HEK293 (cell line): ENCODE data around the gene SLC39A11.

Experiments used
- GLIS1 ChIP-seq: fragments of 450-650 bp; formaldehyde crosslinking; IDR thresholded peaks from 2 replicates; pipeline ENCODE4 v1.5.1; 2016; ENCODE audit warnings: missing biosample characterization, missing genetic modification characterization
- KLF10 ChIP-seq: fragments of 450-650 bp; IDR thresholded peaks from 2 replicates; pipeline ENCODE4 v1.5.1; 2018; ENCODE audit warnings: missing biosample characterization, mild to moderate bottlenecking, missing genetic modification characterization
- KLF9 ChIP-seq: fragments of 450-650 bp; formaldehyde crosslinking; IDR thresholded peaks from 2 replicates; pipeline ENCODE4 v1.5.1; 2016; ENCODE audit warnings: missing biosample characterization, missing genetic modification characterization, low read depth
- RBAK ChIP-seq: fragments of 450-650 bp; formaldehyde crosslinking; IDR thresholded peaks from 2 replicates; pipeline ENCODE4 v1.5.1; 2016; ENCODE audit warnings: missing biosample characterization, missing genetic modification characterization
- SP2 ChIP-seq: fragments of 450-650 bp; formaldehyde crosslinking; IDR thresholded peaks from 2 replicates; pipeline ENCODE4 v1.5.1; 2016; ENCODE audit warnings: missing biosample characterization, missing genetic modification characterization
- TRIM28 ChIP-seq: IDR thresholded peaks from 2 replicates; pipeline ENCODE4 v1.6.1; 2011; ENCODE audit warnings: low read length, control low read depth, borderline replicate concordance
- ZBTB17 ChIP-seq: fragments of 450-650 bp; formaldehyde crosslinking; IDR thresholded peaks from 2 replicates; pipeline ENCODE4 v1.5.1; 2016; ENCODE audit warnings: missing biosample characterization, missing genetic modification characterization
- ZBTB21 ChIP-seq: fragments of 450-650 bp; formaldehyde crosslinking; IDR thresholded peaks from 2 replicates; pipeline ENCODE4 v1.5.1; 2017; ENCODE audit warnings: missing biosample characterization, missing genetic modification characterization
- ZNF10 ChIP-seq: fragments of 450-650 bp; formaldehyde crosslinking; IDR thresholded peaks from 2 replicates; pipeline ENCODE4 v1.5.1; 2017; ENCODE audit warnings: missing biosample characterization, missing genetic modification characterization
- ZNF146 ChIP-seq: fragments of 450-650 bp; formaldehyde crosslinking; IDR thresholded peaks from 2 replicates; pipeline ENCODE4 v1.5.1; 2016; ENCODE audit warnings: missing biosample characterization, missing genetic modification characterization
- ZNF16 ChIP-seq: fragments of 450-650 bp; formaldehyde crosslinking; IDR thresholded peaks from 2 replicates; pipeline ENCODE4 v1.5.1; 2016; ENCODE audit warnings: low read depth, missing biosample characterization, missing genetic modification characterization
- ZNF223 ChIP-seq: fragments of 450-650 bp; formaldehyde crosslinking; IDR thresholded peaks from 2 replicates; pipeline ENCODE4 v1.5.1; 2016; ENCODE audit warnings: missing biosample characterization, missing genetic modification characterization
- ZNF248 ChIP-seq: fragments of 450-650 bp; formaldehyde crosslinking; IDR thresholded peaks from 2 replicates; pipeline ENCODE4 v1.5.1; 2017; ENCODE audit warnings: missing biosample characterization, missing genetic modification characterization
- ZNF274 ChIP-seq, 2 experiments: fragments of 200-500 bp in 1 of 2; fragments of 450-650 bp in 1 of 2; sonication (Bioruptor generic) in 1 of 2; formaldehyde crosslinking in 1 of 2; IDR thresholded peaks; 2 replicates each; pipeline versions ENCODE4 v1.5.1 to v1.6.1; 2014 to 2016; ENCODE audit warnings: borderline replicate concordance in 1 of 2, inconsistent platforms in 1 of 2, low read length in 1 of 2, missing biosample characterization in 1 of 2, missing genetic modification characterization in 1 of 2
- ZNF561 ChIP-seq: fragments of 450-650 bp; IDR thresholded peaks from 2 replicates; pipeline ENCODE4 v1.5.1; 2018; ENCODE audit warnings: missing biosample characterization, missing genetic modification characterization, borderline replicate concordance
- ZNF654 ChIP-seq: fragments of 450-650 bp; formaldehyde crosslinking; IDR thresholded peaks from 2 replicates; pipeline ENCODE4 v1.5.1; 2016; ENCODE audit warnings: low read depth, missing biosample characterization, missing genetic modification characterization
- ZNF670 ChIP-seq: fragments of 450-650 bp; formaldehyde crosslinking; IDR thresholded peaks from 2 replicates; pipeline ENCODE4 v1.5.1; 2016; ENCODE audit warnings: missing biosample characterization, missing genetic modification characterization, low read depth
- ZSCAN30 ChIP-seq: fragments of 450-650 bp; IDR thresholded peaks from 2 replicates; pipeline ENCODE4 v1.5.1; 2018; ENCODE audit warnings: missing biosample characterization, mild to moderate bottlenecking, missing genetic modification characterization, moderate library complexity
- TF ChIP-seq, protein P1 (sequence below): fragments of 450-650 bp; formaldehyde crosslinking; IDR thresholded peaks from 2 replicates; pipeline ENCODE4 v1.5.1; 2017; ENCODE audit warnings: missing biosample characterization, missing genetic modification characterization
- TF ChIP-seq, protein P2 (sequence below): fragments of 450-650 bp; formaldehyde crosslinking; IDR thresholded peaks from 2 replicates; pipeline ENCODE4 v1.5.1; 2016; ENCODE audit warnings: missing biosample characterization, missing genetic modification characterization
- TF ChIP-seq, protein P3 (sequence below): fragments of 450-650 bp; formaldehyde crosslinking; IDR thresholded peaks from 2 replicates; pipeline ENCODE4 v1.5.0; 2017; ENCODE audit warnings: missing biosample characterization, missing genetic modification characterization, borderline replicate concordance
- TF ChIP-seq, protein P4 (sequence below): IDR thresholded peaks from 2 replicates; pipeline ENCODE4 v1.6.1; 2011; ENCODE audit warnings: mild to moderate bottlenecking, low read depth, low read length, borderline replicate concordance
- TF ChIP-seq, protein P5 (sequence below): fragments of 450-650 bp; formaldehyde crosslinking; IDR thresholded peaks from 2 replicates; pipeline ENCODE4 v1.5.1; 2016; ENCODE audit warnings: missing biosample characterization, missing genetic modification characterization
- TF ChIP-seq, protein P6 (sequence below): fragments of 450-650 bp; formaldehyde crosslinking; IDR thresholded peaks from 2 replicates; pipeline ENCODE4 v1.5.1; 2016; ENCODE audit warnings: missing biosample characterization, missing genetic modification characterization
- TF ChIP-seq, protein P7 (sequence below): fragments of 450-650 bp; formaldehyde crosslinking; IDR thresholded peaks from 2 replicates; pipeline ENCODE4 v1.5.1; 2016; ENCODE audit warnings: missing biosample characterization, missing genetic modification characterization
- TF ChIP-seq, protein P8 (sequence below): fragments of 450-650 bp; formaldehyde crosslinking; IDR thresholded peaks from 2 replicates; pipeline ENCODE4 v1.5.1; 2016; ENCODE audit warnings: missing biosample characterization, missing genetic modification characterization

The SLC39A11 gene

DNA sequence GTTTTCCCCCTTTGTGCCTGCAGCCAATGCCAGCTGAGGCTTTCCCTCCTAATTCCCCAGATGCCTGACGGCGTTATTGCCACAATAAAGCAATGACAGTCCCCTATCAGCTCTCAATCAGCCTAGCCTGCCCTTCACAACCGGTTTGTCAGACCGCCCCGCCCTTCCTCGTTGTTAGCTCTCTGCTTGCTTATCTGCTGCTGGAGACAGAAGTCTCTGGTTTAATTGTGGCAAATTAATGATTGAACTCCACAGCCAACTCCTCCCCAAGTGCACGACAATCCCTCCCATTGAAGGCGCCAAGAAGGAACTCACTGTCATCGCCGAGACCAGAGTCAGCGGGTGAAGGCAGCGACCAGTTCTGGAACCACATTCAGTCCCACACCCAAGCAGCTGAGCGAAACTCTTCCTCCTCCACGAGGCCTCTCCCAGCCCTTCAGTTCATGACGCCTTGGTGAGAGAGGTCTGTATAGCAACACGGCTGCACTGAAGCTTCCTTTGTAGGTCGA is 474.4 kb downstream of the SLC39A11 start (continued):
- TF ChIP-seq ZNF654 (tag by site-specific recombination) (no peak), TRIM28 (peak; percentile 92), ZNF10 (tag by site-specific recombination) (0 out of 2 replicates have a peak, but pooled peaks have one; percentile 9), ZNF248 (tag by site-specific recombination) (no peak), ZNF274 (IDR thresholded peaks at IDR 0.05; ENCODE audit: low read length) (no peak), ZNF274 (tag by site-specific recombination; IDR thresholded peaks at IDR 0.05; ENCODE audit: borderline replicate concordance) (no peak), ZNF561 (tag by site-specific recombination) (no peak), ZBTB21 (tag by site-specific recombination) (no peak), ZSCAN30 (no peak), ZNF16 (tag by site-specific recombination) (no peak), ZNF223 (tag by site-specific recombination) (no peak), GLIS1 (tag by site-specific recombination) (no peak), RBAK (tag by site-specific recombination) (no peak), KLF10 (tag by site-specific recombination) (no peak), ZBTB17 (peak; percentile 94), ZNF146 (tag by site-specific recombination) (no peak), KLF9 (tag by site-specific recombination) (no peak), ZNF670 (tag by site-specific recombination) (no peak), SP2 (tag by site-specific recombination) (no peak)
- TF ChIP-seq, protein P1, sequence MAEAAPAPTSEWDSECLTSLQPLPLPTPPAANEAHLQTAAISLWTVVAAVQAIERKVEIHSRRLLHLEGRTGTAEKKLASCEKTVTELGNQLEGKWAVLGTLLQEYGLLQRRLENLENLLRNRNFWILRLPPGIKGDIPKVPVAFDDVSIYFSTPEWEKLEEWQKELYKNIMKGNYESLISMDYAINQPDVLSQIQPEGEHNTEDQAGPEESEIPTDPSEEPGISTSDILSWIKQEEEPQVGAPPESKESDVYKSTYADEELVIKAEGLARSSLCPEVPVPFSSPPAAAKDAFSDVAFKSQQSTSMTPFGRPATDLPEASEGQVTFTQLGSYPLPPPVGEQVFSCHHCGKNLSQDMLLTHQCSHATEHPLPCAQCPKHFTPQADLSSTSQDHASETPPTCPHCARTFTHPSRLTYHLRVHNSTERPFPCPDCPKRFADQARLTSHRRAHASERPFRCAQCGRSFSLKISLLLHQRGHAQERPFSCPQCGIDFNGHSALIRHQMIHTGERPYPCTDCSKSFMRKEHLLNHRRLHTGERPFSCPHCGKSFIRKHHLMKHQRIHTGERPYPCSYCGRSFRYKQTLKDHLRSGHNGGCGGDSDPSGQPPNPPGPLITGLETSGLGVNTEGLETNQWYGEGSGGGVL, result no peak
- TF ChIP-seq, protein P2, sequence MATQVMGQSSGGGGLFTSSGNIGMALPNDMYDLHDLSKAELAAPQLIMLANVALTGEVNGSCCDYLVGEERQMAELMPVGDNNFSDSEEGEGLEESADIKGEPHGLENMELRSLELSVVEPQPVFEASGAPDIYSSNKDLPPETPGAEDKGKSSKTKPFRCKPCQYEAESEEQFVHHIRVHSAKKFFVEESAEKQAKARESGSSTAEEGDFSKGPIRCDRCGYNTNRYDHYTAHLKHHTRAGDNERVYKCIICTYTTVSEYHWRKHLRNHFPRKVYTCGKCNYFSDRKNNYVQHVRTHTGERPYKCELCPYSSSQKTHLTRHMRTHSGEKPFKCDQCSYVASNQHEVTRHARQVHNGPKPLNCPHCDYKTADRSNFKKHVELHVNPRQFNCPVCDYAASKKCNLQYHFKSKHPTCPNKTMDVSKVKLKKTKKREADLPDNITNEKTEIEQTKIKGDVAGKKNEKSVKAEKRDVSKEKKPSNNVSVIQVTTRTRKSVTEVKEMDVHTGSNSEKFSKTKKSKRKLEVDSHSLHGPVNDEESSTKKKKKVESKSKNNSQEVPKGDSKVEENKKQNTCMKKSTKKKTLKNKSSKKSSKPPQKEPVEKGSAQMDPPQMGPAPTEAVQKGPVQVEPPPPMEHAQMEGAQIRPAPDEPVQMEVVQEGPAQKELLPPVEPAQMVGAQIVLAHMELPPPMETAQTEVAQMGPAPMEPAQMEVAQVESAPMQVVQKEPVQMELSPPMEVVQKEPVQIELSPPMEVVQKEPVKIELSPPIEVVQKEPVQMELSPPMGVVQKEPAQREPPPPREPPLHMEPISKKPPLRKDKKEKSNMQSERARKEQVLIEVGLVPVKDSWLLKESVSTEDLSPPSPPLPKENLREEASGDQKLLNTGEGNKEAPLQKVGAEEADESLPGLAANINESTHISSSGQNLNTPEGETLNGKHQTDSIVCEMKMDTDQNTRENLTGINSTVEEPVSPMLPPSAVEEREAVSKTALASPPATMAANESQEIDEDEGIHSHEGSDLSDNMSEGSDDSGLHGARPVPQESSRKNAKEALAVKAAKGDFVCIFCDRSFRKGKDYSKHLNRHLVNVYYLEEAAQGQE (tag by site-specific recombination), result no peak
- TF ChIP-seq, protein P3, sequence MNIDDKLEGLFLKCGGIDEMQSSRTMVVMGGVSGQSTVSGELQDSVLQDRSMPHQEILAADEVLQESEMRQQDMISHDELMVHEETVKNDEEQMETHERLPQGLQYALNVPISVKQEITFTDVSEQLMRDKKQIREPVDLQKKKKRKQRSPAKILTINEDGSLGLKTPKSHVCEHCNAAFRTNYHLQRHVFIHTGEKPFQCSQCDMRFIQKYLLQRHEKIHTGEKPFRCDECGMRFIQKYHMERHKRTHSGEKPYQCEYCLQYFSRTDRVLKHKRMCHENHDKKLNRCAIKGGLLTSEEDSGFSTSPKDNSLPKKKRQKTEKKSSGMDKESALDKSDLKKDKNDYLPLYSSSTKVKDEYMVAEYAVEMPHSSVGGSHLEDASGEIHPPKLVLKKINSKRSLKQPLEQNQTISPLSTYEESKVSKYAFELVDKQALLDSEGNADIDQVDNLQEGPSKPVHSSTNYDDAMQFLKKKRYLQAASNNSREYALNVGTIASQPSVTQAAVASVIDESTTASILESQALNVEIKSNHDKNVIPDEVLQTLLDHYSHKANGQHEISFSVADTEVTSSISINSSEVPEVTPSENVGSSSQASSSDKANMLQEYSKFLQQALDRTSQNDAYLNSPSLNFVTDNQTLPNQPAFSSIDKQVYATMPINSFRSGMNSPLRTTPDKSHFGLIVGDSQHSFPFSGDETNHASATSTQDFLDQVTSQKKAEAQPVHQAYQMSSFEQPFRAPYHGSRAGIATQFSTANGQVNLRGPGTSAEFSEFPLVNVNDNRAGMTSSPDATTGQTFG (tag by site-specific recombination), result no peak
- TF ChIP-seq, protein P4, sequence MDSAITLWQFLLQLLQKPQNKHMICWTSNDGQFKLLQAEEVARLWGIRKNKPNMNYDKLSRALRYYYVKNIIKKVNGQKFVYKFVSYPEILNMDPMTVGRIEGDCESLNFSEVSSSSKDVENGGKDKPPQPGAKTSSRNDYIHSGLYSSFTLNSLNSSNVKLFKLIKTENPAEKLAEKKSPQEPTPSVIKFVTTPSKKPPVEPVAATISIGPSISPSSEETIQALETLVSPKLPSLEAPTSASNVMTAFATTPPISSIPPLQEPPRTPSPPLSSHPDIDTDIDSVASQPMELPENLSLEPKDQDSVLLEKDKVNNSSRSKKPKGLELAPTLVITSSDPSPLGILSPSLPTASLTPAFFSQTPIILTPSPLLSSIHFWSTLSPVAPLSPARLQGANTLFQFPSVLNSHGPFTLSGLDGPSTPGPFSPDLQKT, result no peak
- TF ChIP-seq, protein P5, sequence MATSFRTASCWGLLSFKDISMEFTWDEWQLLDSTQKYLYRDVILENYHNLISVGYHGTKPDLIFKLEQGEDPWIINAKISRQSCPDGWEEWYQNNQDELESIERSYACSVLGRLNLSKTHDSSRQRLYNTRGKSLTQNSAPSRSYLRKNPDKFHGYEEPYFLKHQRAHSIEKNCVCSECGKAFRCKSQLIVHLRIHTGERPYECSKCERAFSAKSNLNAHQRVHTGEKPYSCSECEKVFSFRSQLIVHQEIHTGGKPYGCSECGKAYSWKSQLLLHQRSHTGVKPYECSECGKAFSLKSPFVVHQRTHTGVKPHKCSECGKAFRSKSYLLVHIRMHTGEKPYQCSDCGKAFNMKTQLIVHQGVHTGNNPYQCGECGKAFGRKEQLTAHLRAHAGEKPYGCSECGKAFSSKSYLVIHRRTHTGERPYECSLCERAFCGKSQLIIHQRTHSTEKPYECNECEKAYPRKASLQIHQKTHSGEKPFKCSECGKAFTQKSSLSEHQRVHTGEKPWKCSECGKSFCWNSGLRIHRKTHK (tag by site-specific recombination), result no peak
- TF ChIP-seq, protein P6, sequence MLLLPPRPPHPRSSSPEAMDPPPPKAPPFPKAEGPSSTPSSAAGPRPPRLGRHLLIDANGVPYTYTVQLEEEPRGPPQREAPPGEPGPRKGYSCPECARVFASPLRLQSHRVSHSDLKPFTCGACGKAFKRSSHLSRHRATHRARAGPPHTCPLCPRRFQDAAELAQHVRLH (tag by site-specific recombination), result no peak
- TF ChIP-seq, protein P7, sequence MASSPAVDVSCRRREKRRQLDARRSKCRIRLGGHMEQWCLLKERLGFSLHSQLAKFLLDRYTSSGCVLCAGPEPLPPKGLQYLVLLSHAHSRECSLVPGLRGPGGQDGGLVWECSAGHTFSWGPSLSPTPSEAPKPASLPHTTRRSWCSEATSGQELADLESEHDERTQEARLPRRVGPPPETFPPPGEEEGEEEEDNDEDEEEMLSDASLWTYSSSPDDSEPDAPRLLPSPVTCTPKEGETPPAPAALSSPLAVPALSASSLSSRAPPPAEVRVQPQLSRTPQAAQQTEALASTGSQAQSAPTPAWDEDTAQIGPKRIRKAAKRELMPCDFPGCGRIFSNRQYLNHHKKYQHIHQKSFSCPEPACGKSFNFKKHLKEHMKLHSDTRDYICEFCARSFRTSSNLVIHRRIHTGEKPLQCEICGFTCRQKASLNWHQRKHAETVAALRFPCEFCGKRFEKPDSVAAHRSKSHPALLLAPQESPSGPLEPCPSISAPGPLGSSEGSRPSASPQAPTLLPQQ (tag by site-specific recombination), result no peak
- TF ChIP-seq, protein P8, sequence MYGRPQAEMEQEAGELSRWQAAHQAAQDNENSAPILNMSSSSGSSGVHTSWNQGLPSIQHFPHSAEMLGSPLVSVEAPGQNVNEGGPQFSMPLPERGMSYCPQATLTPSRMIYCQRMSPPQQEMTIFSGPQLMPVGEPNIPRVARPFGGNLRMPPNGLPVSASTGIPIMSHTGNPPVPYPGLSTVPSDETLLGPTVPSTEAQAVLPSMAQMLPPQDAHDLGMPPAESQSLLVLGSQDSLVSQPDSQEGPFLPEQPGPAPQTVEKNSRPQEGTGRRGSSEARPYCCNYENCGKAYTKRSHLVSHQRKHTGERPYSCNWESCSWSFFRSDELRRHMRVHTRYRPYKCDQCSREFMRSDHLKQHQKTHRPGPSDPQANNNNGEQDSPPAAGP, result 0 out of 2 replicates have a peak, but pooled peaks have one; percentile 19
